Calu3 (cell line): ENCODE measurements around the gene SLC5A3. TPM values are rescaled to one million over a fixed set of nuclear protein-coding genes. Genes with fewer than 3 reads are reported as not detected.

Source experiments
- BruUV-seq: library from RNA; stranded (reverse); fragments of 400-500 nt; replicated peaks from 2 replicates; lab custom pipeline; 2021; lab: Mats Ljungman, UMichigan
- CTCF ChIA-PET: fragments of 300-600 bp; sonication (Branson Sonifier 250); formaldehyde crosslinking; loops from one replicate; lab custom pipeline; 2022; ENCODE audit warnings: antibody characterized with exemption; lab: Charles Lee
- DNase-seq: peaks from one replicate; pipeline ENCODE4 v3.0.0; 2022
- H3K27ac Mint-ChIP-seq: one replicate; pipeline ENCODE4 v1.8.0; 2022; ENCODE audit warnings: mixed read lengths; ENCODE audit not compliant: unreplicated experiment
- H3K27me3 Mint-ChIP-seq: one replicate; pipeline ENCODE4 v1.8.0; 2022; ENCODE audit warnings: mixed read lengths; ENCODE audit not compliant: unreplicated experiment
- H3K36me3 Mint-ChIP-seq: one replicate; pipeline ENCODE4 v1.8.0; 2022; ENCODE audit warnings: mild to moderate bottlenecking, moderate library complexity, mixed read lengths; ENCODE audit not compliant: insufficient read depth, unreplicated experiment
- H3K4me1 Mint-ChIP-seq: one replicate; pipeline ENCODE4 v1.8.0; 2022; ENCODE audit warnings: mild to moderate bottlenecking, low read depth, mixed read lengths; ENCODE audit not compliant: unreplicated experiment
- H3K4me3 Mint-ChIP-seq: one replicate; pipeline ENCODE4 v1.8.0; 2022; ENCODE audit warnings: mild to moderate bottlenecking, low read depth, moderate library complexity, mixed read lengths; ENCODE audit not compliant: unreplicated experiment
- H3K9me3 Mint-ChIP-seq: one replicate; pipeline ENCODE4 v1.8.0; 2022; ENCODE audit warnings: low read depth, mixed read lengths; ENCODE audit not compliant: unreplicated experiment
- CTCF ChIP-seq: fragments of 200-600 bp; IDR thresholded peaks from one replicate; pipeline ENCODE4 v1.8.0; 2022; ENCODE audit warnings: antibody characterized with exemption; ENCODE audit not compliant: unreplicated experiment
- intact Hi-C: fragments of 100-400 bp; cut with micrococcal nuclease; formaldehyde crosslinking; loops from one replicate; pipeline ENCODE4 v1.10.0; 2022; ENCODE audit not compliant: unreplicated experiment
- total RNA-seq: library from RNA; stranded (reverse); gene quantifications from 2 replicates; pipeline ENCODE4 v1.2.3, GENCODE V29; 2022

SLC5A3 gene
- total RNA-seq, 1 experiment from 2014 or later, result 15.8 TPM

GRCh38 chr21:34115160-34115559 is 41.8 kb downstream of the SLC5A3 start:
- no peak overlapping the region for H3K27ac Mint-ChIP-seq
- no peaks in the 10 kb centered on the region for H3K27me3 Mint-ChIP-seq
- no peaks in the 10 kb centered on the region for H3K36me3 Mint-ChIP-seq
- H3K9me3 Mint-ChIP-seq, result no peaks in the 10 kb centered on the region
- CTCF ChIA-PET, result no interaction called here
- H3K4me3 Mint-ChIP-seq, result no peak overlapping the region
- no TSS peak for BruUV-seq
- H3K4me1 Mint-ChIP-seq, result peaks cover 10% of the 10 kb centered on the region
- DNase-seq, result no peak
- intact Hi-C loops, result no loop called here
- no peak for TF ChIP-seq CTCF

- Mint-ChIP-seq H3K4me3 (no peak overlapping the region), H3K27ac (no peak overlapping the region), H3K36me3 (no peaks in the 10 kb centered on the region), H3K9me3 (no peaks in the 10 kb centered on the region), H3K27me3 (no peaks in the 10 kb centered on the region), H3K4me1 (peaks cover 10% of the 10 kb centered on the region)
- no peak for DNase-seq
- no peak for TF ChIP-seq CTCF
- no TSS peak for BruUV-seq
- intact Hi-C loops, result no loop called here
- CTCF ChIA-PET, result no interaction called here
These were observed 43.2 kb downstream of the SLC5A3 start for GRCh38 chr21:34116569-34116968.

GRCh38 chr21:34120867-34121266 is 47.5 kb downstream of the SLC5A3 start:
- no peaks in the 10 kb centered on the region for H3K36me3 Mint-ChIP-seq
- TF ChIP-seq CTCF, result no peak
- H3K9me3 Mint-ChIP-seq, result no peaks in the 10 kb centered on the region
- H3K4me3 Mint-ChIP-seq, result no peak overlapping the region
- DNase-seq, result no peak
- CTCF ChIA-PET, result interaction anchor here (0.9 kb wide), 1 partner anchor 8 kb away, joined by 3 read pairs; no protein-coding TSS in a partner anchor
- H3K27ac Mint-ChIP-seq, result no peak overlapping the region
- BruUV-seq, result no TSS peak
- no peaks in the 10 kb centered on the region for H3K27me3 Mint-ChIP-seq
- intact Hi-C loops, result no loop called here
- no peaks in the 10 kb centered on the region for H3K4me1 Mint-ChIP-seq

- TF ChIP-seq CTCF, result no peak
- intact Hi-C loops, result no loop called here
- no TSS peak for BruUV-seq
- CTCF ChIA-PET, result no interaction called here
- DNase-seq, result no peak
- H3K4me1 Mint-ChIP-seq, result no peaks in the 10 kb centered on the region
- H3K36me3 Mint-ChIP-seq, result no peaks in the 10 kb centered on the region
- H3K9me3 Mint-ChIP-seq, result no peaks in the 10 kb centered on the region
- H3K27me3 Mint-ChIP-seq, result no peaks in the 10 kb centered on the region
- no peak overlapping the region for H3K27ac Mint-ChIP-seq
- H3K4me3 Mint-ChIP-seq, result no peak overlapping the region
These were observed 48.7 kb downstream of the SLC5A3 start for GRCh38 chr21:34122047-34122446.

Other genes starting within 250 kb of the SLC5A3 start
- 125 and 130 TPM in 2 replicates for gene ATP5PO, start 157.8 kb upstream of the SLC5A3 start, total RNA-seq
- 43.5 TPM in 2 replicates for gene MRPS6, start within 50 bp of the SLC5A3 start, total RNA-seq